GDM1 (cell line): ENCODE measurements around the gene CSF1.

ENCODE experiments used
- DNase-seq: peaks from one replicate; lab custom pipeline; 2025; lab: John Stamatoyannopoulos, UW

Gene CSF1

DNA sequence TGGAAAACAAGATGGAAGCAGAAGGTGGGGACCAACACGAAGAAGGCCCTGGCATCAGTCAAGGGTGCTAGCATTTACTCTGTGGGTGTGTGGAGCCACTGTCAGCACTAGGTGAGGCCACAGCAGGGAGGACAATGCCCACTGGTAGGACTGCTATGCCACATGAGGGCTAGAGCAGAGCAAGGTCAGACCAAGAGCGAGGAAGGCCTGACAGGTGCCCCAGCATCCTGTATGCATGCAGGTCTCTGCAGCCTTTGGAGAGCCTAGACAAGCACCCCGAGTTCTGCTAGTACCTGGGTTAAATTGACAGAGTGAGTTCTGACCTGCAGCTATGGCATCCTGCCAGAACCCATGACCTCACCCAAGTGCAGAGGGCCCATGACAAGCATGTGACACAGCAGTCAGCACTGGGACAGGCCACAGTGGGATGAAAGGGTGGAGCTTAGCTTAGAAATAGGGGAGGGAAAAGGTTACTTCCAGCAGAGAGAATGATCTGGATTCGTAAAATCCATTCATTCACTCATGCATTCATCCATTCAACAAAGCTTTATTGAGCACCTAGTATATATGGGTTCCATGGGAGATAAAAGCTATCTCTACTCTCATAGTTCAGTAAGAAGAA is 9.0 kb upstream of the CSF1 start:
- DNase-seq, result no peak

DNA sequence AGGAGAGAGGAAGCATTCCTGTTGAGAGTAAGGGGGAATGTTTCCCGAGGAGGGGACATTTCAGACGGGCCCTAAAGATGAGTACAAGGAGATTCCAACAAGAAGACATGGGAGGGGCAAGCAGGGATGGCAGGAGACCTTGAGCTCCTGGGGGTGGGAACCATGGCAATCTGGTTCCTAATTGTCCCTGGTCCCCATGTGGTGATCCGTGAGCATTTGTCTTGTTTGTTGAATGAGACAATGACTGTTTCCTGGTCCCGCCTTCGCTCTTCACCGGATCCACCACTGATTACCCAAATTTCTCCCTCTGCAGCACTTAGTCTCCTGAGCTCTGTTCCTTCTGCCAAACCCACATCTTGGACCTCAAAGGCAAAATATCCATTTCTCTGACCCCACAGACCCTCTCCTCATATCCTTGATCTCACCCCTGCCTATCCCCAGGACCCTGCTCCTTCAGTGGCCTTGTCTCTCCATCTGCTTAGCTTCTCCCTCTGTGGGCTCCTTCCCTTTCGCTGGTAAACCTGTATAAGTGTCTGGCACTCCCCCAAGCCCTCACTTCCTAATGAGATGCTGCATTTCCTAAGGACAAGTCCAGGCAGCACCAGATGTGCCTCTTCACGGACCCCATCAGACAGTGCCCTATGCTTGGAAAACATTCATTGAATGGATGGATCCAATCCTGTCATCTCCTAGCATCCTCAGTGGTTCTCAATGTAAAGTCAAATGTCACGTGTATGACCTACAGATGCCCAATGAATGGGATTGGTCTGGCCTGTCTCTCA is 8.3 kb upstream of the CSF1 start:
- DNase-seq, result no peak

DNA sequence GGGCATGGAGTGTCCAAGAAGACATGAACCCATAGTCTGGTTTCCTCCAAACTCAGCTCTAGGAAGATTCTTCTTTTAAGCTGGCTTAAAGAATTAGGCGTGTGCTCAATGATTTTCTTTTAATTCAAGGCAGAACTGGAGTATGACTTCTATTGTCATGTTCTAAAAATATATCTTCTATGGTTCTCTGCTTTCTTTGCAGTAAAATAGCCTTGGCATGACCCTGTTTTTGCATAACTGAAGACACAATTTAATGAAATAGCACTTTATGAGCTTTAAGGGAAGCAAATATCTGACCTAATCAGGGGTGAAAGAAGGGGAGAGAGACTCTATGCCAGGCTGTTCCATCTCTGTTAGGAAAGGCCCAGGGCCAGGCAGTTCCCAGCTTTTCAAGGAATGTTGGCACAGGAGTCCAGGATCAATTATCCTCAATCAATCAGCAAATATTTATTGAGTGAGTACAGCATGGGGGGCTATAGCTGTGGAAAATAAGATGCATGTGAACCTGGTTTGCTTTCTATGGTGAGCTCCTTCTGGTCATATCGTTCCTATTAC is 7.2 kb upstream of the CSF1 start:
- DNase-seq, result no peak

- DNase-seq, result no peak
Observed at GRCh38 chr1:109904105-109904817, 6.4 kb upstream of the CSF1 start.

DNA sequence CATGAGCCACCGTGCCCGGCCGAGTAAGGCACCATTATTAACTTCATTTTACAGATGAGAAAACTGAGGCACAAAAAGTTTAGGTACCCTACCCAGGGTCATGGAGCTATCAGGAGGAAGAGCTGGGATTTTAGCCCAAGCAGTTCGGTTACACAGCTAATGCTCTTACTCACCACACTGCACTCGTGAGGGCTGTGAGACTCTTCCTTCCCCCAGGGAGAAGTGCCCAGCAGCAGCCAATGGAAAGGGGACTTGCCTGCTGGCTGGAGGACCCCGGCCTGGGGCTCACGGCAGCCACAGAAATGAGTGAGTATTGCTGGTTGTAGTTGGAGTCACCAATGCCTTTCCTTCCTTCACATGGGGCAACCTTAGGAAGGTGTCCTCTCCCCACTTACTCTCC is 5.2 kb upstream of the CSF1 start:
- DNase-seq, result no peak

DNA sequence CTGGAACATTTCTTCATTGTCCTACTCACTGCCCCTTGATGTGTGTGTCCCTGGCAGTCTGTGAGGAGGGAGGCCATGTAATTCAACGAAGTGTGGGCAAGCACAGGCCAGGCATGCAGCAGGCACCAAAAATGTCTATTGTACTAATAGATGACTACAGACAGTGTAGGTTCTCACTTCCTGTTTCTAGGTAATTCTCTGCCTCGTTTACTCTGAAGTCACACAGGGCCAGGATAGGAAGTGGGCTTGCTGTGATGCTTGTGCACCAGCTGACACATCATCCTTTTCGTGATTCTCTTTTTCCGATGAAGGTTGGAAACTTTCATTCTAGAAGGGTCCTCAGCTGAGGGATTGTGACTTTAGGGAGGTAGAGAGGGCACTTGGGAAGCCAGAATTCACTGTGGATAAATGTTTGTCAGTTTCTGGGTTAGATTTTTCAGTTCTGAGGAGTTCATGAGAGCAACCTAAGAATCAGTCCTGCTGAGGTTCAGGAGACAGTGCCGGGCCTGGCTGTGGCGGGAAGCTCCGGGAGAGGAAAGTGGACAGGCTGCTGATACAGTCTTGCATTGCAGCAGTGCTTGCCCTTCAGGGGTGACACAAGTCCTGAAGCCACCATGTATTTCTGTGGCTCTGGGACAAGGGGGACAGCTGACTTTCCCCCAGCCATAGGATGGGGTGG is 4.3 kb upstream of the CSF1 start:
- DNase-seq, result no peak

- DNase-seq, result no peak
Observed at GRCh38 chr1:109906839-109907180, 3.8 kb upstream of the CSF1 start.

- no peak for DNase-seq
Observed at GRCh38 chr1:109907190-109907774, 3.4 kb upstream of the CSF1 start.

GRCh38 chr1:109908836-109909235 is 1.8 kb upstream of the CSF1 start:
- no peak for DNase-seq

GRCh38 chr1:109909561-109909960 is 1.1 kb upstream of the CSF1 start:
- no peak for DNase-seq

GRCh38 chr1:109910963-109911798 is 532 bp downstream of the CSF1 start:
- DNase-seq, result no peak

- no peak for DNase-seq
Observed at GRCh38 chr1:109912214-109912861, 1.7 kb downstream of the CSF1 start.

GRCh38 chr1:109912873-109913272 is 2.2 kb downstream of the CSF1 start:
- no peak for DNase-seq

DNA sequence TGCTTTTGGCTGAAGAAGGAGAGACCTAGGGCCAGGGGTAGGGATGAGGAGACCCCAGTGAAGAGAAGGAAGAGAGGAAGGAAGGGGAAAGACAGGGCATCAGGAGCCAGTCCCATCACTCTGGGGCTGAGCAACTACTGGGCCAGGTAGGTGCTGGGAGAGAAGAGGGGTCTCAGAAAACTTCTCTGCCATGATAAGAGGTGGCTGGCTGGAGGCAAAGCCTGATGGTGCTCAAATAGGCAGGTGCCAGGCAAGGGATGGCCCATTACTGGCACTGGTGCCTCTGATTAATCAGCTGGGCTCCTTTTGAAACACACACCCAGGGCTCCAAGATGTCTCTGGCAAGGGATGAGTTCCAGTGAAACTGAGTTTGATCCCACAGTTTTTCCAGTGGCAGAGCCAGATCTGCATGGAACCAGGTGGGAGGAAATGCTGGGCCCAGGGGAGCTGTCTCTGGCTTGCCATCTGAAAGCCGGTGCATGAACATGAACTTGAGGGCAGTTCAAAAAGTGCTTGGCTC is 2.8 kb downstream of the CSF1 start:
- DNase-seq, result no peak

GRCh38 chr1:109914587-109915240 is 4.1 kb downstream of the CSF1 start:
- DNase-seq, result no peak

GRCh38 chr1:109917051-109917767 is 6.6 kb downstream of the CSF1 start:
- no peak for DNase-seq

- no peak for DNase-seq
Observed at GRCh38 chr1:109917768-109918606, 7.3 kb downstream of the CSF1 start.

GRCh38 chr1:109918671-109919070 is 8.0 kb downstream of the CSF1 start:
- DNase-seq, result no peak
